Stimulated activated CD4-positive, alpha-beta T cell treated with anti-CD3 and anti-CD28 coated beads, Interleukin-15, amount 100 ng/mL, for 1 hour (primary cell): Measurements from ENCODE around the gene GMPPA.

Source experiments
- DNase-seq, 2 donors: peaks; one replicate each; pipeline ENCODE4 v3.0.0-alpha.2; 2020; ENCODE audit warnings: low read depth in 1 of 2, low spot score in 1 of 2

Gene GMPPA

GRCh38 chr2:219484343-219485200 is 14.1 kb upstream of the GMPPA start:
- DNase-seq: peak in 1 of 2 donors; percentile 5

GRCh38 chr2:219485201-219485580 is 13.5 kb upstream of the GMPPA start:
- DNase-seq: no peak

GRCh38 chr2:219486380-219486959 is 12.2 kb upstream of the GMPPA start:
- DNase-seq: no peak

GRCh38 chr2:219488149-219488843 is 10.4 kb upstream of the GMPPA start:
- DNase-seq: no peak

- no peak for DNase-seq
Observed at GRCh38 chr2:219488844-219489194, 9.9 kb upstream of the GMPPA start.

- no peak for DNase-seq
Observed at GRCh38 chr2:219489315-219489714, 9.4 kb upstream of the GMPPA start.

- no peak for DNase-seq
Observed at GRCh38 chr2:219490186-219490585, 8.5 kb upstream of the GMPPA start.

GRCh38 chr2:219490600-219491130 is 8.0 kb upstream of the GMPPA start:
- DNase-seq: no peak

- DNase-seq: no peak
Observed at GRCh38 chr2:219491278-219491963, 7.3 kb upstream of the GMPPA start.

GRCh38 chr2:219492575-219492974 is 6.1 kb upstream of the GMPPA start:
- DNase-seq: no peak

- DNase-seq: no peak
Observed at GRCh38 chr2:219493086-219493485, 5.6 kb upstream of the GMPPA start.

- no peak for DNase-seq
Observed at GRCh38 chr2:219494952-219495530, 3.6 kb upstream of the GMPPA start.

- peak in 1 of 2 donors; percentile 16 for DNase-seq
Observed at GRCh38 chr2:219495531-219496122, 3.1 kb upstream of the GMPPA start.

GRCh38 chr2:219496247-219496824 is 2.4 kb upstream of the GMPPA start:
- no peak for DNase-seq

- no peak for DNase-seq
Observed at GRCh38 chr2:219496825-219497494, 1.7 kb upstream of the GMPPA start.

- no peak for DNase-seq
Observed at GRCh38 chr2:219497495-219498279, 1.0 kb upstream of the GMPPA start.

- DNase-seq: no peak
Observed at GRCh38 chr2:219499058-219499307, 292 bp downstream of the GMPPA start.

- no peak for DNase-seq
Observed at GRCh38 chr2:219499555-219499954, 864 bp downstream of the GMPPA start.

GRCh38 chr2:219500135-219500534 is 1.4 kb downstream of the GMPPA start:
- DNase-seq: no peak
